ENCODE results near the gene CELA3A. TPM values are rescaled to one million over a fixed set of nuclear protein-coding genes. Genes with fewer than 3 reads are reported as not detected.

Gene CELA3A
- total and polyA plus RNA-seq, 10 of the 15 experiments (the other 5 are each of a cell fraction or from before 2014, with no cell fraction given), result 7.6 TPM; not detected in 9

- CTCF ChIA-PET, result interaction anchor here (0.8 to 5.8 kb wide), 10 partner anchors 14 to 262 kb away, joined by 3 to 107 read pairs (median 4); partner anchors contain the start of gene CDC42
- 1% methylated on average over 42 of the region's 42 CpGs for WGBS (ENCODE audit: insufficient coverage, insufficient replicate concordance, low lambda C conversion rate, missing lambda C conversion rate)
- ATAC-seq (peak; percentile 84), DNase-seq (ENCODE audit: low read depth, low spot score) (peak; percentile 89), FAIRE-seq (peak; percentile 94)
- peaks cover 0 to 4% of the 10 kb centered on the region in 2 experiments; a peak in 1 of 4 replicates for H3K36me3 ChIP-seq (ENCODE audit: control insufficient read depth in 2 of 2, insufficient read depth in 2 of 2, low read length in 1 of 2)
- H3K79me2 ChIP-seq (ENCODE audit: control insufficient read depth, insufficient read depth, low read length), result peaks cover 15% of the 10 kb centered on the region
- peak overlapping the region; percentile 88 for H3K4me3 ChIP-seq
- SMC1A ChIA-PET (ENCODE audit: uncharacterized antibody, unreplicated experiment), result interaction anchor here (0.6 to 7.6 kb wide), 16 partner anchors 10 to 391 kb away, joined by 3 to 100 read pairs (median 4); partner anchors contain the start of genes CDC42 and USP48
- peak overlapping the region; percentile 69 for H2AFZ ChIP-seq (ENCODE audit: control insufficient read depth, low read depth, low read length)
- BruUV-seq (replicated peaks), result no TSS peak
- intact Hi-C loops (cut with micrococcal nuclease; ENCODE audit: unreplicated experiment) (loop anchor here (1.0 to 5.0 kb wide), 5 partner anchors 10 to 263 kb away; no protein-coding TSS in a partner anchor), in situ Hi-C loops (cut with MboI) (no loop called here)
- RAD21 ChIA-PET (ENCODE audit: unreplicated experiment), result interaction anchor here (0.7 to 2.7 kb wide), 16 partner anchors 10 to 391 kb away, joined by 3 to 54 read pairs (median 5); partner anchors contain the start of genes CDC42 and USP48
- H3K9me3 ChIP-seq (replicated peaks; ENCODE audit: control insufficient read depth, insufficient read depth, low read length), result no peaks in the 10 kb centered on the region
- H3K4me2 ChIP-seq (ENCODE audit: control insufficient read depth, insufficient read depth), result peak overlapping the region; percentile 88
- H3K27ac ChIP-seq (ENCODE audit: control insufficient read depth, insufficient read depth), result peak overlapping the region; percentile 97
- peak overlapping the region; percentile 98 for H3K9ac ChIP-seq (ENCODE audit: control insufficient read depth, insufficient read depth, low read length)
- no peaks in the 10 kb centered on the region for H4K20me1 ChIP-seq (ENCODE audit: control insufficient read depth, insufficient read depth)
- POLR2A ChIA-PET, result interaction anchor here (0.9 to 12.0 kb wide), 6 partner anchors 15 to 1552 kb away, joined by 3 to 325 read pairs (median 9); partner anchors contain the start of genes CDC42 and USP48
- no peaks in the 10 kb centered on the region for H3K27me3 ChIP-seq (replicated peaks in 1 of 2; ENCODE audit: control insufficient read depth in 2 of 2, insufficient read depth in 2 of 2, low read length in 1 of 2)
- H3K4me1 ChIP-seq (ENCODE audit: control insufficient read depth, insufficient read depth, low read length), result peaks cover 7% of the 10 kb centered on the region
- TF ChIP-seq CEBPZ (IDR thresholded peaks at IDR 0.05; ENCODE audit: low read depth, low read length) (no peak), ESRRA (IDR thresholded peaks at IDR 0.05; ENCODE audit: low read length) (no peak), CEBPB (IDR thresholded peaks at IDR 0.05; ENCODE audit: borderline replicate concordance in 1 of 2, low read depth in 2 of 2, low read length in 2 of 2) (no peak), MXI1 (IDR thresholded peaks at IDR 0.05; ENCODE audit: low read depth, low read length) (no peak), SIN3A (IDR thresholded peaks at IDR 0.05; ENCODE audit: low read depth, low read length) (no peak), CBX3 (IDR thresholded peaks at IDR 0.05; ENCODE audit: borderline replicate concordance, low read depth) (no peak), KAT2A (conservative IDR thresholded peaks at IDR 0.05; ENCODE audit: control insufficient read depth, low read depth, low read length) (no peak), REST (IDR thresholded peaks at IDR 0.05; ENCODE audit: low read depth, low read length) (no peak; the same call in 1 of the 2 replicates), MYC (IDR thresholded peaks at IDR 0.05; ENCODE audit: insufficient read depth, insufficient read length, insufficient replicate concordance, low read length, severe bottlenecking) (no peak), TCF12 (IDR thresholded peaks at IDR 0.05; ENCODE audit: low read depth, low read length) (no peak), CTCF (IDR thresholded peaks at IDR 0.05 in 2 of 3, conservative IDR thresholded peaks at IDR 0.05 in 1 of 3; ENCODE audit: control insufficient read depth in 2 of 3, extremely low read depth in 1 of 3, insufficient read depth in 1 of 3, low read depth in 3 of 3, low read length in 3 of 3) (no peak), NFIC (IDR thresholded peaks at IDR 0.05; ENCODE audit: low read depth, low read length) (peak; percentile 54; the same call in 1 of the 2 replicates)
Observed at GRCh38 chr1:22025368-22026155, 24.1 kb downstream of the CELA3A start.

All from GM12878 (cell line).